Cardiac muscle cell (in vitro differentiated cells and primary cell): ENCODE data around the gene GPATCH3. TPM values are rescaled to one million over a fixed set of nuclear protein-coding genes. Genes with fewer than 3 reads are reported as not detected.
"Not testable (repeated sequence)": the region's sequence is repeated elsewhere in the genome, so short reads cannot be mapped to it uniquely, and the experiment has no call there.

ENCODE experiments used
- DNase-seq, 2 donors: peaks; one replicate each; pipeline versions ENCODE4 v3.0.0 to v3.0.0-alpha.2; 2010 to 2017; ENCODE audit warnings: low read depth in 1 of 2, low spot score in 1 of 2
- H3K27ac ChIP-seq: fragments of 200-600 bp; sonication (generic); 2 replicates; pipeline ENCODE4 v1.5.1; 2016
- H3K27me3 ChIP-seq: fragments of 200-600 bp; sonication (generic); 2 replicates; pipeline ENCODE4 v1.6.0; 2016; ENCODE audit warnings: control low read depth
- H3K36me3 ChIP-seq: fragments of 200-600 bp; sonication (generic); 2 replicates; pipeline ENCODE4 v1.5.1; 2016; ENCODE audit warnings: control low read depth
- H3K4me1 ChIP-seq: fragments of 200-600 bp; sonication (generic); 2 replicates; pipeline ENCODE4 v1.8.1; 2017; ENCODE audit warnings: low read depth, mild to moderate bottlenecking, mixed run types
- H3K4me3 ChIP-seq: fragments of 200-600 bp; sonication (generic); 2 replicates; pipeline ENCODE4 v1.5.1; 2016; ENCODE audit warnings: mild to moderate bottlenecking
- H3K9me3 ChIP-seq: fragments of 200-600 bp; sonication (generic); 2 replicates; pipeline ENCODE4 v1.5.1; 2017; ENCODE audit warnings: low read depth, mild to moderate bottlenecking, control low read depth
- polyA plus RNA-seq: library from polyadenylated mRNA; unstranded; fragments of >200 nt; fragmentation: Nextera tagmentation; extraction: Ambion mirVana; gene quantifications from 2 replicates; pipeline ENCODE4 v1.2.1, GENCODE V29; 2016
- total RNA-seq: library from RNA; depleted of rRNA; stranded (reverse); fragments of >200 nt; gene quantifications from 2 replicates; pipeline ENCODE4 v1.2.3, GENCODE V29; 2016
- TF ChIP-seq, protein P1 (sequence below): IDR thresholded peaks from 2 replicates; pipeline ENCODE4 v1.5.1; 2012; ENCODE audit warnings: low read depth, mild to moderate bottlenecking, low read length

The GPATCH3 gene
- total and polyA plus RNA-seq, 2 experiments from 2014 or later = 16.1 TPM

GRCh38 chr1:26853156-26853555, 47.1 kb downstream of the GPATCH3 start:
- peak; percentile 81 to 82 for DNase-seq
- no peaks in the 10 kb centered on the region for H3K9me3 ChIP-seq
- TF ChIP-seq, protein P1, sequence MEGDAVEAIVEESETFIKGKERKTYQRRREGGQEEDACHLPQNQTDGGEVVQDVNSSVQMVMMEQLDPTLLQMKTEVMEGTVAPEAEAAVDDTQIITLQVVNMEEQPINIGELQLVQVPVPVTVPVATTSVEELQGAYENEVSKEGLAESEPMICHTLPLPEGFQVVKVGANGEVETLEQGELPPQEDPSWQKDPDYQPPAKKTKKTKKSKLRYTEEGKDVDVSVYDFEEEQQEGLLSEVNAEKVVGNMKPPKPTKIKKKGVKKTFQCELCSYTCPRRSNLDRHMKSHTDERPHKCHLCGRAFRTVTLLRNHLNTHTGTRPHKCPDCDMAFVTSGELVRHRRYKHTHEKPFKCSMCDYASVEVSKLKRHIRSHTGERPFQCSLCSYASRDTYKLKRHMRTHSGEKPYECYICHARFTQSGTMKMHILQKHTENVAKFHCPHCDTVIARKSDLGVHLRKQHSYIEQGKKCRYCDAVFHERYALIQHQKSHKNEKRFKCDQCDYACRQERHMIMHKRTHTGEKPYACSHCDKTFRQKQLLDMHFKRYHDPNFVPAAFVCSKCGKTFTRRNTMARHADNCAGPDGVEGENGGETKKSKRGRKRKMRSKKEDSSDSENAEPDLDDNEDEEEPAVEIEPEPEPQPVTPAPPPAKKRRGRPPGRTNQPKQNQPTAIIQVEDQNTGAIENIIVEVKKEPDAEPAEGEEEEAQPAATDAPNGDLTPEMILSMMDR = peak; percentile 87
- H3K27me3 ChIP-seq = no peaks in the 10 kb centered on the region
- H3K27ac ChIP-seq = no peak overlapping the region
- peaks cover 5% of the 10 kb centered on the region for H3K4me1 ChIP-seq
- H3K4me3 ChIP-seq = no peak overlapping the region
- H3K36me3 ChIP-seq = peaks cover 27% of the 10 kb centered on the region

GRCh38 chr1:26852701-26853100, 47.6 kb downstream of the GPATCH3 start:
- H3K4me1 ChIP-seq = peaks cover 5% of the 10 kb centered on the region
- no peak overlapping the region for H3K4me3 ChIP-seq
- H3K36me3 ChIP-seq = peaks cover 27% of the 10 kb centered on the region
- no peak overlapping the region for H3K27ac ChIP-seq
- no peak for DNase-seq
- no peaks in the 10 kb centered on the region for H3K9me3 ChIP-seq
- TF ChIP-seq, protein P1 = no peak
- H3K27me3 ChIP-seq = no peaks in the 10 kb centered on the region

DNA sequence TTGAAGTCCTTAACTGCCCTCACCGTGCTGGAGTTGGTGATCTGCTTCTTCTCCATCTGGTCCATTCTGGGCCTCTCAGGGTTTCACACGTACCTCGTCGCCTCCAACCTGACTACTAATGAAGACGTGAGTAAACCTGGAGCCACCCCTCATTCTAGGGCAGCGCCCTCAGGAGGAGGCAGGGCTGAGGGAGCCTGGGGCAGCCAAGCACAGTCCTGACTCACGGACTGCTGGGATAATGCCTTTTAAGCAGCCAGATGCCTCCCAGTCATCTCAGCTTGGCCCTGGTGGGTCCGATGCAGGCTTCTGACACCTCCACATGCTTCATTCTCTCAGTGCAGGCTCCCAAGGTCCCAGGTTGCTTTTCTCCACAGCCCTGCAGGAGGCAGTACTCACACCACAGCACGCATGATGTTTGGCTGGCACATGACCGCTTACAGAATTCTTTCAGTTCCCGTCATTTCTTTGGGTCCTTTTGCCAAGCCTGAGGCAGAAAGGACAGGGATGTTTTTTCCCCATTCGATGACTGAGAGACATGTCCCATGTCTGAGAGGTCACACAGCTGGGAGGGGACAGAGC, 49.1 kb downstream of the GPATCH3 start:
- TF ChIP-seq, protein P1 = no peak
- peaks cover 35% of the 10 kb centered on the region for H3K36me3 ChIP-seq
- DNase-seq = no peak
- H3K27me3 ChIP-seq = no peaks in the 10 kb centered on the region
- H3K27ac ChIP-seq = no peak overlapping the region
- peaks cover 5% of the 10 kb centered on the region for H3K4me1 ChIP-seq
- H3K9me3 ChIP-seq = no peaks in the 10 kb centered on the region
- H3K4me3 ChIP-seq = no peak overlapping the region

DNA sequence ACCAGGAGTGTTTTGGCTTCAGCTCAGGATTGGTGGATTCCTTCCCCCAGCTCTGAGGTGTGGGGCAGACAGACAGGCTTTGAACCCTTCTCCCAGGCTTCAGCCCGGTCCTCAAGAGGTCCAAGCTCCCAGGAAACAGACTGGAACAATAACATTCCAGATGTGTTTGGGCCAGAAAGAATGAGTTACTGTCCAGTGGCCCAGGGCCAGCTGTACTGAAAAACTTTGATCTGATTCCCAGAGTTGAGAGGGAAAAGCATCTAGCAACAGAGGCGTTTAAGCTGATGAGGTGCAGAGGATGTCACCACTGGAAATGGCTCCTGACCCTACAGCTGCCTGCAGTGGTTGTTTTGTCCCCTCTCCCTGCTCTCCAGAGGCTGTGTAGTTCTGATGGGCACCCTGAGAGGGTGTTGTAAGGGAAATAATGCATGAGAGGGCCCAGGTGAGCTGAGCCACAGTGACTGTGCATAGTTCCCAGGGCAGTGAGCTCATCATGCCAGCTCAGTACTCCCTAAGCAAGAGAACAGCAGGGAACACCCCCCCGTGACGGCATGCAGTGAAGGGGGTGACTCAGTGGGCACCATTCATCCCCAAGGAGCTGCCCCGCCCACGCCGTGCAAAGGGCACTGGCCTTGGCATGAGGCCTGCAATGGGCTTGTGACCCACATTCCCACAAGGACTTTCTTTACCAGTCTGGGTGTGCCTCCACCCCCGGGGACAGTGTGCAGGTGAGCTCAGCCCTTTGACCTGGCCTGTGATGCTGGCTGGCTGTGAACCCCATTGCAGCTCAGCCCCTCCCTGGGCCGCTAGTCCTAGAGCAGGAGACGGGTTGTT, 51.1 kb downstream of the GPATCH3 start:
- Histone ChIP-seq H3K36me3 (peaks cover 35% of the 10 kb centered on the region), H3K27ac (no peak overlapping the region), H3K27me3 (no peaks in the 10 kb centered on the region), H3K4me1 (no peaks in the 10 kb centered on the region), H3K9me3 (no peaks in the 10 kb centered on the region), H3K4me3 (no peak overlapping the region)
- TF ChIP-seq, protein P1 = no peak
- peak in 1 of 2 donors; percentile 48 for DNase-seq

DNA sequence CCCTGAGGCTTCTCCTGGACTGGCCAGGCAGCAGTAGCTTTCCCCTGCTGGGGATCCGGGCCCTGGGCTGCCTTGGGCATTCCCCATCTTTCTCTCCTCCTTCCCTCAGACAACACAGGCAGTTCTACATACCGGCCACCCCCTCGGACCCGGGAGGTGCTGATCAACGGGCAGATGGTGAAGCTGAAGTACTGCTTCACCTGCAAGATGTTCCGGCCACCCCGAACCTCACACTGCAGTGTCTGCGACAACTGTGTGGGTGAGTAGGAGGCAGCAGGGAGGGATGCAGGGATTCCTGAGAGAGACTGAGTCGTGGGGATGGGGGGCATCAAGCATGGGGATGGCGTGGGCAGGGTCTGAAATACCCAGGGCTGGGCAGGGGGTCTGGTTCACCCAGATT, 51.8 kb downstream of the GPATCH3 start:
- no peaks in the 10 kb centered on the region for H3K9me3 ChIP-seq
- TF ChIP-seq, protein P1 = no peak
- H3K27ac ChIP-seq = no peak overlapping the region
- DNase-seq = no peak
- no peaks in the 10 kb centered on the region for H3K27me3 ChIP-seq
- no peaks in the 10 kb centered on the region for H3K4me1 ChIP-seq
- H3K36me3 ChIP-seq = peaks cover 32% of the 10 kb centered on the region
- H3K4me3 ChIP-seq = no peak overlapping the region

GRCh38 chr1:26847826-26848225, 52.4 kb downstream of the GPATCH3 start:
- H3K4me1 ChIP-seq, H3K4me3 ChIP-seq, H3K27ac ChIP-seq, DNase-seq, H3K9me3 ChIP-seq, H3K27me3 ChIP-seq: not testable (repeated sequence)
- peaks cover 29% of the 10 kb centered on the region for H3K36me3 ChIP-seq
